Measurements from ENCODE around the gene AOPEP. TPM values are rescaled to one million over a fixed set of nuclear protein-coding genes. Genes with fewer than 3 reads are reported as not detected.

AOPEP gene
- total RNA-seq, 1 experiment from 2014 or later, result 14.4 TPM

GRCh38 chr9:95057101-95057500 is 330.6 kb downstream of the AOPEP start (continued):
- TF ChIP-seq PRDM15 (CRISPR knock-in tag; IDR thresholded peaks at IDR 0.05) (no peak), TCF7 (CRISPR knock-in tag; IDR thresholded peaks at IDR 0.05; ENCODE audit: low read depth) (no peak), HMGA2 (CRISPR knock-in tag; IDR thresholded peaks at IDR 0.05) (no peak), ZNF512 (CRISPR knock-in tag; IDR thresholded peaks at IDR 0.05; ENCODE audit: borderline replicate concordance) (no peak), EMX1 (CRISPR knock-in tag; IDR thresholded peaks at IDR 0.05) (no peak), JAZF1 (CRISPR knock-in tag; IDR thresholded peaks at IDR 0.05) (no peak), FOXP4 (CRISPR knock-in tag; IDR thresholded peaks at IDR 0.05) (no peak), ZNF219 (CRISPR knock-in tag; IDR thresholded peaks at IDR 0.05; ENCODE audit: borderline replicate concordance) (no peak), ZNF416 (CRISPR knock-in tag; IDR thresholded peaks at IDR 0.05) (no peak), E2F4 (CRISPR knock-in tag; IDR thresholded peaks at IDR 0.05; ENCODE audit: borderline replicate concordance, low read depth) (no peak), NR2C2 (CRISPR knock-in tag; IDR thresholded peaks at IDR 0.05) (no peak), MXD4 (CRISPR knock-in tag; IDR thresholded peaks at IDR 0.05; ENCODE audit: borderline replicate concordance) (no peak), ERG (CRISPR knock-in tag; IDR thresholded peaks at IDR 0.05) (no peak), SMAD3 (CRISPR knock-in tag; IDR thresholded peaks at IDR 0.05; ENCODE audit: borderline replicate concordance) (no peak), MAX (CRISPR knock-in tag; IDR thresholded peaks at IDR 0.05) (no peak), MYBL2 (CRISPR knock-in tag; IDR thresholded peaks at IDR 0.05) (no peak), CREB1 (CRISPR knock-in tag; IDR thresholded peaks at IDR 0.05) (no peak)

All from WTC11 (cell line).